GM21717 (cell line): ENCODE measurements around the gene CPNE8.

ENCODE experiments used
- ATAC-seq: cut with Tn5 transposase; IDR thresholded peaks from one replicate; pipeline ENCODE4 v1.9.1; 2021; ENCODE audit warnings: mild to moderate bottlenecking, moderate library complexity; ENCODE audit not compliant: unreplicated experiment

CPNE8 gene

GRCh38 chr12:38898001-38898684 is 7.2 kb downstream of the CPNE8 start:
- no peak for ATAC-seq

- ATAC-seq, result no peak
Observed at GRCh38 chr12:38895446-38895845, 9.9 kb downstream of the CPNE8 start.

GRCh38 chr12:38892976-38893375 is 12.4 kb downstream of the CPNE8 start:
- no peak for ATAC-seq

GRCh38 chr12:38892087-38892786 is 13.2 kb downstream of the CPNE8 start:
- peak; percentile 65 for ATAC-seq

- ATAC-seq, result no peak
Observed at GRCh38 chr12:38890102-38890855, 15.1 kb downstream of the CPNE8 start.

GRCh38 chr12:38889297-38889815 is 16.0 kb downstream of the CPNE8 start:
- ATAC-seq, result no peak

GRCh38 chr12:38887770-38888169 is 17.6 kb downstream of the CPNE8 start:
- no peak for ATAC-seq

GRCh38 chr12:38886931-38887330 is 18.5 kb downstream of the CPNE8 start:
- no peak for ATAC-seq

GRCh38 chr12:38886064-38886463 is 19.3 kb downstream of the CPNE8 start:
- ATAC-seq, result no peak

GRCh38 chr12:38884666-38885065 is 20.7 kb downstream of the CPNE8 start:
- no peak for ATAC-seq

GRCh38 chr12:38883629-38884134 is 21.7 kb downstream of the CPNE8 start:
- no peak for ATAC-seq

GRCh38 chr12:38880288-38880687 is 25.1 kb downstream of the CPNE8 start:
- no peak for ATAC-seq

- no peak for ATAC-seq
Observed at GRCh38 chr12:38878986-38879385, 26.4 kb downstream of the CPNE8 start.

- ATAC-seq, result no peak
Observed at GRCh38 chr12:38878333-38878705, 27.1 kb downstream of the CPNE8 start.

GRCh38 chr12:38875586-38876228 is 29.7 kb downstream of the CPNE8 start:
- ATAC-seq, result no peak

GRCh38 chr12:38872561-38872960 is 32.8 kb downstream of the CPNE8 start:
- ATAC-seq, result no peak

- ATAC-seq, result no peak
Observed at GRCh38 chr12:38872156-38872555, 33.2 kb downstream of the CPNE8 start.

- ATAC-seq, result no peak
Observed at GRCh38 chr12:38869036-38869435, 36.4 kb downstream of the CPNE8 start.

GRCh38 chr12:38850461-38850860 is 54.9 kb downstream of the CPNE8 start:
- ATAC-seq, result no peak

- ATAC-seq, result no peak
Observed at GRCh38 chr12:38847247-38847646, 58.1 kb downstream of the CPNE8 start.

- no peak for ATAC-seq
Observed at GRCh38 chr12:38844267-38844666, 61.1 kb downstream of the CPNE8 start.
